Measurements from ENCODE around the gene ARMC7. TPM values are rescaled to one million over a fixed set of nuclear protein-coding genes. Genes with fewer than 3 reads are reported as not detected.

ARMC7 gene
- 15.6 and 15.8 TPM in 2 replicates for total RNA-seq
- long read RNA-seq, partial matches to known transcripts = 1 of 5 reads
- long read RNA-seq, other reads (novel, unspliced or antisense) = 1 of 5 reads

- Mint-ChIP-seq H3K27me3 (ENCODE audit: low read depth) (peaks cover 2% of the 10 kb centered on the region), H3K4me1 (peaks cover 27% of the 10 kb centered on the region)
These were observed at the start of gene ARMC7 for GRCh38 chr17:75109407-75110233. Gene ARMC7 (plus strand): TSS chr17:75109969. CDS start chr17:75110289, 320 bp downstream.

GRCh38 chr17:75060434-75061054 lies 49.2 kb upstream of the ARMC7 start:
- Mint-ChIP-seq H3K27ac (ENCODE audit: unreplicated experiment) (no peak overlapping the region), H3K27me3 (ENCODE audit: low read depth) (no peaks in the 10 kb centered on the region), H3K9me3 (no peaks in the 10 kb centered on the region), H3K4me1 (no peaks in the 10 kb centered on the region), H3K36me3 (ENCODE audit: low read depth) (no peaks in the 10 kb centered on the region), H3K4me3 (no peak overlapping the region)
- no peak for TF ChIP-seq CTCF (conservative IDR thresholded peaks at IDR 0.05)
- no peak for DNase-seq (ENCODE audit: low read depth, low spot score)

More at GRCh38 chr17:75109407-75110233, at the start of gene ARMC7:
- Mint-ChIP-seq H3K36me3 (ENCODE audit: low read depth) (no peaks in the 10 kb centered on the region), H3K4me3 (peak within 1 kb of the TSS; percentile 88), H3K27ac (ENCODE audit: unreplicated experiment) (peak within 1 kb of the TSS; percentile 19), H3K9me3 (no peaks in the 10 kb centered on the region)
- TF ChIP-seq CTCF (conservative IDR thresholded peaks at IDR 0.05) = no peak
- DNase-seq (ENCODE audit: low read depth, low spot score) = peak; percentile 87

- Mint-ChIP-seq H3K4me1 (no peaks in the 10 kb centered on the region), H3K27me3 (ENCODE audit: low read depth) (no peaks in the 10 kb centered on the region), H3K4me3 (no peak overlapping the region)
These were observed 48.7 kb upstream of the ARMC7 start for GRCh38 chr17:75061055-75061438.

GRCh38 chr17:75061618-75062017 lies 48.2 kb upstream of the ARMC7 start:
- Mint-ChIP-seq H3K27me3 (ENCODE audit: low read depth) (no peaks in the 10 kb centered on the region), H3K4me1 (no peaks in the 10 kb centered on the region), H3K9me3 (no peaks in the 10 kb centered on the region), H3K27ac (ENCODE audit: unreplicated experiment) (no peak overlapping the region), H3K4me3 (no peak overlapping the region), H3K36me3 (ENCODE audit: low read depth) (no peaks in the 10 kb centered on the region)
- no peak for TF ChIP-seq CTCF (conservative IDR thresholded peaks at IDR 0.05)
- DNase-seq (ENCODE audit: low read depth, low spot score) = no peak

More at GRCh38 chr17:75061055-75061438, 48.7 kb upstream of the ARMC7 start:
- Mint-ChIP-seq H3K27ac (ENCODE audit: unreplicated experiment) (no peak overlapping the region), H3K36me3 (ENCODE audit: low read depth) (no peaks in the 10 kb centered on the region), H3K9me3 (no peaks in the 10 kb centered on the region)
- no peak for TF ChIP-seq CTCF (conservative IDR thresholded peaks at IDR 0.05)
- DNase-seq (ENCODE audit: low read depth, low spot score) = no peak

- Mint-ChIP-seq H3K4me3 (no peak overlapping the region), H3K36me3 (ENCODE audit: low read depth) (no peaks in the 10 kb centered on the region), H3K9me3 (no peaks in the 10 kb centered on the region), H3K27ac (ENCODE audit: unreplicated experiment) (no peak overlapping the region), H3K27me3 (ENCODE audit: low read depth) (no peaks in the 10 kb centered on the region), H3K4me1 (no peaks in the 10 kb centered on the region)
- no peak for DNase-seq (ENCODE audit: low read depth, low spot score)
- no peak for TF ChIP-seq CTCF (conservative IDR thresholded peaks at IDR 0.05)
These were observed 46.6 kb upstream of the ARMC7 start for GRCh38 chr17:75063201-75063600.

Data from neural crest cell (in vitro differentiated cells).